NCI-H446 treated with DMSO at 0.1 percent for 48 hours (cell line): ENCODE results near the gene PDE4B.

Experiments used
- DNase-seq: peaks from one replicate; lab custom pipeline; 2025; lab: John Stamatoyannopoulos, UW

Gene PDE4B

GRCh38 chr1:66337249-66337648 lies 544.6 kb downstream of the PDE4B start:
- DNase-seq, result no peak

GRCh38 chr1:66339944-66340343 lies 547.2 kb downstream of the PDE4B start:
- DNase-seq, result no peak

GRCh38 chr1:66341446-66342089 lies 548.9 kb downstream of the PDE4B start:
- no peak for DNase-seq

DNA sequence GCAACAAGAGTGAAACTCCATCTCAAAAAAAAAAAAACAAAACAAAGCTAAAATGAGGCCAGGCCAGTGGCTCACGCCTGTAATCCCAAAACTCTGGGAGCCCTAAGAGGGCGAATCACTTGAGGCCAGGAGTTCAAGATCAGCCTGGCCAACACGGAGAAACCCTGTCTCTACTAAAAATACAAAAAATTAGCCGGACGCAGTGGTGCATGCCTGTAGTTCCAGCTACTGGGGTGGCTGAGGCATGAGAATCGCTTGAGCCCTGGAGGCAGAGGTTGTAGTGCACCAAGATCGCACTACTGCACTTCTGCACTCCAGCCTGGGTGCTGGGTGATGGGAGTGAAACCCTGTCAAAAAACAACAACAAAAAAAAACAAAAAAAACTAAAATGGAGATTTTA lies 550.0 kb downstream of the PDE4B start:
- DNase-seq, result no peak

- DNase-seq, result no peak
Observed at GRCh38 chr1:66343569-66344325, 551.1 kb downstream of the PDE4B start.

GRCh38 chr1:66346057-66346795 lies 553.5 kb downstream of the PDE4B start:
- no peak for DNase-seq

DNA sequence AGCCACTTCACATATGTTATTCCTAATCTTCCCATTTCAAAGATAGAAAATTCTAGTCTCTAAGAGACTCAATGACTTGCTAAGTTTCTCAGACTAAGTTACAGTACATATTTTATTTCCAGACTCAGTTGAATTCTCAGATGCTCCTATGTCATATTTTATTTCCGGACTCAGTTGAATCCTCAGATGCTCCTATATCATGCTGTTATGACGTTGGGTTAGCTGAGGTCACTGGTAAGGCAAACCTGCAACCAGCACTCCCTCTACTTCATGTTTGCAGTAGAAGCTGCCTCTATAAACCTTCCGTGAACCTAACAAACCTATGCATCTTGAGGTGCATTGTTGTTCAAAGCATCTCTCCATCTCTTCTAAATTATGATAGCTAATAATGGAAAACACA lies 554.2 kb downstream of the PDE4B start:
- DNase-seq, result no peak

DNA sequence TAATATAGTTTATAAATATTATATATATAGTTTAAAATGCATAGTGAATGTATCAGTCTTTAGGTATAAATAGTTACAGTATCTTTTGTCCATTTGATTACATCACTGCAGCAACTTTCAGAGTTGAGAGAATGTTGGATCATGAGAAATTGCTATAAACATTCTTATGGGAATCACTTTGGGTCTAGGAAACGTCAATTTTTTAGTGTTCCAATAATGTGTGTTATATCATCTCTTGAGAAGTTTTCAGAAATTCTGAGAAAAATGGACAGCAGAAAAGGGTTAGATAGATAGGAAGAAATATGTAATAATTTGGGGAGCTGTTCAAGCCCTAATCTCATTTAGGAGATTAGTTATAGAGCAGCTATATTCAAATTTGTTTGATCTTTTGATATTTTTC lies 556.1 kb downstream of the PDE4B start:
- DNase-seq, result no peak

GRCh38 chr1:66349242-66349641 lies 556.5 kb downstream of the PDE4B start:
- no peak for DNase-seq

DNA sequence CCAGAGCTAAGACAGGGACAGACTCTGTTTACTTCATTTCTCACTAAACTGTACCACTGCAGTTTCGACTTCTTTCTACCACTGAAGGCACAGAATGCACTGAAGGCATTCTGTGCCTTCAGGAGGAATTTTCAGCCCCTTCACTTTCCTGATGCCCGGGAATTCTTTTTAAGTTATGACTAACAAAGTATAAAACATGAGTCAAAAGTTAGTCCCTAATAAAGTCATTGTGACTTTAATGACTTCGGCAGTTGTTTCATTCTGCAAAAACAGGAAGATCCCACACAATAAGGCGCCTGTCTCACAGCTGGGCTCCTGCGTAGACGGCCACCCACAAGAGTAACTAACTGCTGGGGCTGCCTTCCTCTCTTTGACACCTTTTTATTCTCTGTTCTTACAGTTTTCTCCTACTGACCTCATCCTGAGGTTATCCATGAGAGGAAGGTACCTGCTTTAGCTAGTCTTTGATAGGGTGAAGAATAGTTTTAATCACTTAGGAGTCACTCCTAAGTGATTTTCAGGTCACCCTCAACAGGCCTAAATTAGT lies 557.4 kb downstream of the PDE4B start:
- no peak for DNase-seq

GRCh38 chr1:66351478-66351877 lies 558.8 kb downstream of the PDE4B start:
- DNase-seq, result no peak

GRCh38 chr1:66351913-66352312 lies 559.2 kb downstream of the PDE4B start:
- no peak for DNase-seq

DNA sequence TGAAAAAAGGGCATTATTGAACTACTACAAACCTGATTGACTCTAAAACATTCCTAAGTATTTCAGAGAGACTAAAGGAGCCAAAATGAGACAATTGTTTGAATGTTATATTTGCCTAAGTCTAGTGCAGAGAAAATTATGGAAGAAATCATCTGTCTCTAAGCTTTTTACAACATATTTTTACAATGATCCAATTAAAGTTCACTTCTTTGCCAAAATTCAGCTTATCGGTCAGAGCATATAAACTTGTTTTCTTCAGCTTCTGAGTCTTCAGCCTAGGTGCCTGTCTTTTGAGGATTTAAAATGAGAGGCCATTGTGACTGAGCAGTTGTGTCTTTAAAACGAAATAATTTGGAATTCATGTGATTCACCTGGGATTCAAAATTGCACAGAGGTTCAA lies 560.1 kb downstream of the PDE4B start:
- DNase-seq, result no peak

DNA sequence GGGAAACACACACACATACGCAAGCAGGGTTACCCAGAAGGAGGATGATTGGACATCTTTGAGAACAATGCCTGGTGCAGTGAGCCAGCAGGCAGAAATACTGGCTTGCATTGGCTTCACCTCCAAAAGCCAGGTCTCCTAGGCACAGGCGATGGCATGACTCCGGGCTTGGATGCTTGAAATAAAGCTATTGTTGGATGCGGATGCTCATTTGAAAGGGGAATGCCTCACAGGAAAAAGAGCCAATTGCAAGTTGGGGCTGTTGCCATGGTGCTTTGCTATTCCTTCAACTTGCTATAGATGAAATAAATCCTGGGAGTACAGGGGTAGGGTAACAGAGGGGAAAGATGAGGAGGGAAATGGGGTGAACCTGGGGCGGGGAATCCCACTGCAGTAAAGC lies 560.6 kb downstream of the PDE4B start:
- DNase-seq, result no peak

DNA sequence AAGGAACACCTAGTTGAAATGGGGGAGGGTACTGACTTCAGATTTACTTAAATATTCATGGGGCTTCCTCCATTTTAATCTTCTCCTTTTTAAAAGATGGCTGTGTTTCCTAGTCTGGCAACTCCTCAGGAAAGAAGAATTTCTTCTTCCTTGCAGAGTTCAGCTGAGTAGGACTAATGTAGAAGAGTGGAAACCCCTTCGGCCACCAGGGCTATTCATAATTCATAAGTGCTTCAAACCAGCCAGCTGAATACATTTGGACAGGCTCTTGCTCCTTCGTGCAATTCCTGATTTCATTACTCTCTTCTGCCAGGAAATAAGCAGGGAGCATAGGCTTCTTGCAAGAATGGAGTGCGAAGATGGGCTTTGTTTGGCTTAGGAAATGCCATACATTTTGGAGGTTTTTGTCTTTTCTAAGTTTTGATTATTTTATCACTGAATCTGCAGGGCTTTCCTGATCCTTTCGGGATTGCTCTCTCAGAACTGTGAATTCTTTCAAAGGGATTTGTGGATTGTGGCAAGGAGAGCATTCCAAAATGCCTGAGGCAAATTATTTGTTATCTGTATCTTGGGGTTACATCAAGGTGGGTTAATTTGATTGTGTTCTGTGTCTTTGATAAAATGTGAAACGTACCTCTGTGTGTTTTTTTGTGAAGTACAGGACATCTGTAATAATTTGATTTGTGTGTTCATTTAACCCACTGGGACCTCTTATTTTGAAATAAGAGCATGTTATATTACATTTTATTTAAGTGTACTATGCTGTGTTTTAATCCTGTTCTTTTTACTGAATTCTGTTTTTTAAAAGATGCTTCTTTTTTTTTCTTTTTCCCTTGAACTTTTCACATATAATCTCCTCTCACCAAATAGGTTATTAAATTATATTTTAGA lies 561.9 kb downstream of the PDE4B start:
- no peak for DNase-seq

GRCh38 chr1:66355756-66356155 lies 563.1 kb downstream of the PDE4B start:
- DNase-seq, result no peak

GRCh38 chr1:66356605-66357004 lies 563.9 kb downstream of the PDE4B start:
- DNase-seq, result no peak

GRCh38 chr1:66357021-66357420 lies 564.3 kb downstream of the PDE4B start:
- DNase-seq, result no peak

DNA sequence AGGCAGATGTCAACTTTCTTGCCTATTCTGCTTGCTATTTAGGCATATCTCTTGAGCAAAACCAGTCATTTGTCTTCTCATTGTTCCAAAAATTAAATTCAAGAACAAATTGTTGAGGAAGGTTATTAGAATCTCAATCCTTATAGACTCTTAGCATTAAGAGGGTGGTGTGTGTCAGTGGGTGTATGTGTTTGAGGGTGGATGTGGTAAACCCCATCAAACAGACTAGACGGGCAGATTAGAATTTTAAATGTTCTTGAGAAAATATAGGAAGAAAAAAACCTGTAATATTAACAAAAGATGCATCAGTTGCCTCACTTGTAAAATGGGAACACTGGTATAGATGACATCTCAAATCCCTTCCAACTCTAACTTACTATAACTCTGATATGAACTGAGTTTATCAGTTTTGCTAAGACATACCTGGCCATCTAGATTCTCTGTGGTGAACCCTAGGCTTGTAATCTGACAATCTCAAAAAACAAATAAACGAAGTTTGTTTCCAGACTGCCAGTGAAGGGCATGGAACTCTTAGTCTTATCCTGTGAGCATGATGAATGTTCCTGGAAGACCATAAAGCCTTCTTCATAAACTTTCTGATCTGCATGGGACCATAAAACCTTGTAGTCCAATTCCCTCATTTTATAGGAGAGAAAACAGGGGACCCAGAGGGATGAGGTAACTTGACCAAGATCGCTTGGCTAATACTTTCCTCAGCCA lies 564.9 kb downstream of the PDE4B start:
- no peak for DNase-seq

GRCh38 chr1:66359269-66359668 lies 566.6 kb downstream of the PDE4B start:
- DNase-seq, result no peak

DNA sequence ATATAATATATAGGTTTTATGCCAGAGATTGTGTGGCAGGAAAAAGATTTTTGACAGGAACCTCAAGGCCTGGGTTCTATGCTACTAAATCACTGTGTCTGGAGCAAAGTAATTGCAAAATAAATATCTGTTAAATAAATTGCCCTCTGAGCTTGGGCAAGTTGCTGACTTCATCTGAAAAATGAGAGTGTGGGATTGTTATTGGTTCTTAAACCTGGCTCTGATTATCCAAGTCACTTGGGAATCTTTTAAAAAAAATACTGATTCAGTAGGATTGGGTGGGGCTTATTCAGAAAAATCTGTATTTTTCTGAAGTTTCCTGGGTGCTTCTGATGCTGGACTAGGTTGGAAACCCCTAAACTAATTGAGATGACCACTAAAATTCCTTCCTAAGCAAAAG lies 567.1 kb downstream of the PDE4B start:
- DNase-seq, result no peak
